HCT116 (cell line): ENCODE measurements around the gene PAN3. TPM values are rescaled to one million over a fixed set of nuclear protein-coding genes. Genes with fewer than 3 reads are reported as not detected.

ENCODE experiments used
- ATAC-seq: fragments of 200-7000 bp; cut with Tn5 transposase; 2 replicates; pipeline ENCODE4 v1.9.1; 2020; ENCODE audit warnings: mild to moderate bottlenecking, moderate library complexity
- BruUV-seq: library from RNA; stranded (reverse); fragments of 400-500 nt; replicated peaks from 2 replicates; lab custom pipeline; 2021; lab: Mats Ljungman, UMichigan
- CTCF ChIA-PET: fragments of 300-600 bp; sonication (Branson Sonifier 250); formaldehyde crosslinking; loops from one replicate; lab custom pipeline; 2021; ENCODE audit warnings: antibody characterized with exemption; lab: Charles Lee
- POLR2A ChIA-PET: fragments of 300-600, 350-600 bp; sonication (Branson Sonifier 250); formaldehyde crosslinking; loops from one replicate; lab custom pipeline; 2021; ENCODE audit warnings: antibody characterized with exemption; lab: Charles Lee
- RAD21 ChIA-PET, 2 experiments: fragments of 300-600 bp; sonication (Branson Sonifier 250); formaldehyde crosslinking; loops; one replicate each; lab custom pipeline; 2023; ENCODE audit warnings: low total read pairs in 2 of 2; ENCODE audit not compliant: uncharacterized antibody in 2 of 2, unreplicated experiment in 2 of 2, low non-redundant PET in 1 of 2; lab: Charles Lee
- DNase-seq: peaks from one replicate; pipeline ENCODE4 v3.0.0-alpha.2; 2010; ENCODE audit warnings: low read depth, low spot score
- H2AFZ ChIP-seq: fragments of 200-600 bp; shearing (Covaris generic), sonication (generic); 2 replicates; pipeline ENCODE4 v1.6.1; 2017; ENCODE audit warnings: low read depth, mixed run types, mixed read lengths, antibody characterized with exemption, low read length; ENCODE audit not compliant: poor library complexity, severe bottlenecking
- H3K27ac ChIP-seq: 2 replicates; pipeline ENCODE4 v1.5.1; 2012; ENCODE audit warnings: low read depth, low read length
- H3K27me3 ChIP-seq: fragments of 200-600 bp; sonication (generic); 2 replicates; pipeline ENCODE4 v1.6.1; 2016; ENCODE audit warnings: mixed run types, low read length, mixed read lengths; ENCODE audit not compliant: insufficient read depth
- H3K36me3 ChIP-seq, 2 experiments: fragments of 200-500 bp in 1 of 2; fragments of 200-600 bp in 1 of 2; sonication (Bioruptor generic) in 1 of 2; sonication (generic) in 1 of 2; 2 replicates each; pipeline versions ENCODE4 v1.5.1 to v1.6.1; 2014 to 2016; ENCODE audit warnings: low read length in 2 of 2, inconsistent platforms in 1 of 2, mixed read lengths in 1 of 2, mixed run types in 1 of 2; ENCODE audit not compliant: insufficient read depth in 2 of 2, control insufficient read depth in 1 of 2
- H3K4me1 ChIP-seq, 2 experiments: fragments of 200-600 bp in 1 of 2; sonication (generic) in 1 of 2; 2 replicates each; pipeline versions ENCODE4 v1.5.1 to v1.6.1; 2012 to 2017; ENCODE audit warnings: low read length in 2 of 2, inconsistent platforms in 1 of 2, mild to moderate bottlenecking in 1 of 2, mixed read lengths in 1 of 2, mixed run types in 1 of 2, moderate library complexity in 1 of 2; ENCODE audit not compliant: insufficient read depth in 2 of 2, control insufficient read depth in 1 of 2
- H3K4me2 ChIP-seq: fragments of 200-600 bp; sonication (generic); 2 replicates; pipeline ENCODE4 v1.6.1; 2017; ENCODE audit warnings: mixed run types, low read length, mixed read lengths
- H3K4me3 ChIP-seq, 2 experiments: fragments of 200-600 bp in 1 of 2; sonication (generic) in 1 of 2; replicated peaks in 1 of 2; 2 replicates each; pipeline ENCODE4 v1.5.1; 2011 to 2016; ENCODE audit warnings: low read length in 2 of 2, control low read depth in 1 of 2, low read depth in 1 of 2, mild to moderate bottlenecking in 1 of 2, mixed read lengths in 1 of 2, mixed run types in 1 of 2
- H3K79me2 ChIP-seq: fragments of 200-600 bp; sonication (generic); 2 replicates; pipeline ENCODE4 v1.6.1; 2017; ENCODE audit warnings: mild to moderate bottlenecking, mixed run types, low read length, moderate library complexity, mixed read lengths; ENCODE audit not compliant: insufficient read depth
- H3K9ac ChIP-seq: fragments of 200-600 bp; sonication (generic); 2 replicates; pipeline ENCODE4 v1.6.1; 2016; ENCODE audit warnings: low read length, mixed read lengths
- H3K9me2 ChIP-seq: fragments of 200-600 bp; sonication (generic), shearing (Covaris generic); 2 replicates; pipeline ENCODE4 v1.6.1; 2017; ENCODE audit warnings: mixed run types, mild to moderate bottlenecking, moderate library complexity; ENCODE audit not compliant: insufficient read depth
- H3K9me3 ChIP-seq, 2 experiments: fragments of 200-500 bp in 1 of 2; fragments of 200-600 bp in 1 of 2; sonication (Bioruptor generic) in 1 of 2; sonication (generic) in 1 of 2; 2 replicates each; pipeline ENCODE4 v1.6.1; 2014 to 2017; ENCODE audit warnings: low read length in 2 of 2, mixed read lengths in 2 of 2, inconsistent platforms in 1 of 2, low read depth in 1 of 2, mild to moderate bottlenecking in 1 of 2, mixed run types in 1 of 2, moderate library complexity in 1 of 2; ENCODE audit not compliant: control insufficient read depth in 1 of 2, insufficient read depth in 1 of 2
- H4K20me1 ChIP-seq: fragments of 200-600 bp; sonication (generic), shearing (Covaris generic); 2 replicates; pipeline ENCODE4 v1.6.1; 2017; ENCODE audit warnings: mixed run types, mild to moderate bottlenecking, moderate library complexity; ENCODE audit not compliant: insufficient read depth
- CBX3 ChIP-seq: IDR thresholded peaks from 2 replicates; pipeline ENCODE4 v1.6.1; 2012; ENCODE audit warnings: low read depth
- EGR1 ChIP-seq: IDR thresholded peaks from 2 replicates; pipeline ENCODE4 v1.6.1; 2012; ENCODE audit warnings: low read depth
- ELF1 ChIP-seq: IDR thresholded peaks from 2 replicates; pipeline ENCODE4 v1.6.1; 2012; ENCODE audit warnings: low read depth, borderline replicate concordance
- EZH2 ChIP-seq: fragments of 200-600 bp; sonication (generic); IDR thresholded peaks from 2 replicates; pipeline ENCODE4 v1.6.1; 2017; ENCODE audit warnings: antibody characterized with exemption, mixed run types
- JUND ChIP-seq: IDR thresholded peaks from 2 replicates; pipeline ENCODE4 v1.6.1; 2012
- POLR2A ChIP-seq: IDR thresholded peaks from 2 replicates; pipeline ENCODE4 v1.7.0; 2011; ENCODE audit warnings: borderline replicate concordance; ENCODE audit not compliant: insufficient read depth, insufficient read length; ENCODE audit errors: extremely low read depth
- RAD21 ChIP-seq: IDR thresholded peaks from 2 replicates; pipeline ENCODE4 v1.6.1; 2012; ENCODE audit warnings: low read depth, mild to moderate bottlenecking
- SP1 ChIP-seq: IDR thresholded peaks from 2 replicates; pipeline ENCODE4 v1.6.1; 2012; ENCODE audit warnings: low read depth
- SRF ChIP-seq: IDR thresholded peaks from 2 replicates; pipeline ENCODE4 v1.6.1; 2012; ENCODE audit warnings: low read depth
- TCF7L2 ChIP-seq: IDR thresholded peaks from 2 replicates; pipeline ENCODE4 v1.7.0; 2011; ENCODE audit warnings: borderline replicate concordance, inconsistent platforms; ENCODE audit not compliant: insufficient read depth, insufficient read length; ENCODE audit errors: extremely low read depth
- intact Hi-C: fragments of 100-400 bp; cut with micrococcal nuclease; formaldehyde crosslinking; loops from 2 replicates; pipeline ENCODE4 v1.10.0; 2022
- total RNA-seq: library from RNA; stranded (reverse); gene quantifications from one replicate; pipeline ENCODE4 v1.2.1, GENCODE V29; 2021; ENCODE audit not compliant: unreplicated experiment
- TF ChIP-seq, protein P1 (sequence below): IDR thresholded peaks from 2 replicates; pipeline ENCODE4 v1.6.1; 2012
- TF ChIP-seq, protein P2 (sequence below): IDR thresholded peaks from 2 replicates; pipeline ENCODE4 v1.6.1; 2012; ENCODE audit warnings: low read depth
- TF ChIP-seq, protein P3 (sequence below), 3 experiments: fragments of 200-600 bp in 1 of 3; sonication (generic) in 1 of 3; IDR thresholded peaks in 2 of 3; conservative IDR thresholded peaks in 1 of 3; 2 replicates each; pipeline ENCODE4 v1.5.1; 2012 to 2017; ENCODE audit warnings: low read depth in 2 of 3, low read length in 2 of 3, antibody characterized with exemption in 1 of 3, borderline replicate concordance in 1 of 3, control low read depth in 1 of 3, mild to moderate bottlenecking in 1 of 3, mixed read lengths in 1 of 3, mixed run types in 1 of 3, moderate library complexity in 1 of 3; ENCODE audit not compliant: insufficient read depth in 1 of 3
- TF ChIP-seq, protein P4 (sequence below): IDR thresholded peaks from 2 replicates; pipeline ENCODE4 v1.6.1; 2012
- TF ChIP-seq, protein P5 (sequence below): IDR thresholded peaks from 2 replicates; pipeline ENCODE4 v1.6.1; 2011; ENCODE audit warnings: mild to moderate bottlenecking, low read length, moderate library complexity; ENCODE audit not compliant: insufficient replicate concordance; ENCODE audit errors: extremely low read depth

Gene PAN3
- total RNA-seq, 1 experiment from 2014 or later: 30.1 TPM

DNA sequence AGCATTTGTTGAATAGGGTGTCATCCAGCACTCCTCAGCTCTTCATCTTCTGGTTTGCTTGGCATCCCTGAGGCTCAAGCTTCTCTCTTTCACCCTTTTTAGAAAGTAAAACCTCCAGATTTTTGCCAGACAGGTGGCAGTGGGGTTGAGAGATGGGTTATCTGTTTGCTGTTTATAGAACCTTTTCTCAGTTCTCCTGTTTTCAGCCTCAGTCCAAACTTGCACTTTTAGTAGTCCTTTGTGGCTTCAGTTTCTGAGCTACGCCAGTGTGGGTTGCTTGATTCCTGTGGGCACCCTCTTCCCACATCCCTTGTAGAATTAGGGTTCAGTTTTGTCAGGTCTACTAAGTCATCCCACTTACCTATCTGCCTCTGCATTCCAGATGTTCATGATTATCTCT is 147.9 kb downstream of the PAN3 start:
- POLR2A ChIA-PET: no interaction called here
- no peaks in the 10 kb centered on the region for H4K20me1 ChIP-seq
- intact Hi-C loops: no loop called here

More for the DNA sequence above, 147.9 kb downstream of the PAN3 start:
- Histone ChIP-seq H3K4me1 (no peaks in the 10 kb centered on the region), H3K9ac (no peak overlapping the region), H3K4me3 (no peak overlapping the region), H2AFZ (no peak overlapping the region), H3K9me2 (no peaks in the 10 kb centered on the region), H3K36me3 (peaks cover 2 to 9% of the 10 kb centered on the region in 2 experiments; a peak in 3 of 4 replicates), H3K9me3 (no peaks in the 10 kb centered on the region), H3K79me2 (no peaks in the 10 kb centered on the region), H3K27ac (no peak overlapping the region), H3K27me3 (no peaks in the 10 kb centered on the region), H3K4me2 (no peak overlapping the region)
- TF ChIP-seq EGR1: no peak
- TF ChIP-seq EZH2: no peak
- TF ChIP-seq POLR2A: no peak
- no peak for TF ChIP-seq ELF1
- TF ChIP-seq, protein P1, sequence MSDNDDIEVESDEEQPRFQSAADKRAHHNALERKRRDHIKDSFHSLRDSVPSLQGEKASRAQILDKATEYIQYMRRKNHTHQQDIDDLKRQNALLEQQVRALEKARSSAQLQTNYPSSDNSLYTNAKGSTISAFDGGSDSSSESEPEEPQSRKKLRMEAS: no peak
- TF ChIP-seq, protein P2, sequence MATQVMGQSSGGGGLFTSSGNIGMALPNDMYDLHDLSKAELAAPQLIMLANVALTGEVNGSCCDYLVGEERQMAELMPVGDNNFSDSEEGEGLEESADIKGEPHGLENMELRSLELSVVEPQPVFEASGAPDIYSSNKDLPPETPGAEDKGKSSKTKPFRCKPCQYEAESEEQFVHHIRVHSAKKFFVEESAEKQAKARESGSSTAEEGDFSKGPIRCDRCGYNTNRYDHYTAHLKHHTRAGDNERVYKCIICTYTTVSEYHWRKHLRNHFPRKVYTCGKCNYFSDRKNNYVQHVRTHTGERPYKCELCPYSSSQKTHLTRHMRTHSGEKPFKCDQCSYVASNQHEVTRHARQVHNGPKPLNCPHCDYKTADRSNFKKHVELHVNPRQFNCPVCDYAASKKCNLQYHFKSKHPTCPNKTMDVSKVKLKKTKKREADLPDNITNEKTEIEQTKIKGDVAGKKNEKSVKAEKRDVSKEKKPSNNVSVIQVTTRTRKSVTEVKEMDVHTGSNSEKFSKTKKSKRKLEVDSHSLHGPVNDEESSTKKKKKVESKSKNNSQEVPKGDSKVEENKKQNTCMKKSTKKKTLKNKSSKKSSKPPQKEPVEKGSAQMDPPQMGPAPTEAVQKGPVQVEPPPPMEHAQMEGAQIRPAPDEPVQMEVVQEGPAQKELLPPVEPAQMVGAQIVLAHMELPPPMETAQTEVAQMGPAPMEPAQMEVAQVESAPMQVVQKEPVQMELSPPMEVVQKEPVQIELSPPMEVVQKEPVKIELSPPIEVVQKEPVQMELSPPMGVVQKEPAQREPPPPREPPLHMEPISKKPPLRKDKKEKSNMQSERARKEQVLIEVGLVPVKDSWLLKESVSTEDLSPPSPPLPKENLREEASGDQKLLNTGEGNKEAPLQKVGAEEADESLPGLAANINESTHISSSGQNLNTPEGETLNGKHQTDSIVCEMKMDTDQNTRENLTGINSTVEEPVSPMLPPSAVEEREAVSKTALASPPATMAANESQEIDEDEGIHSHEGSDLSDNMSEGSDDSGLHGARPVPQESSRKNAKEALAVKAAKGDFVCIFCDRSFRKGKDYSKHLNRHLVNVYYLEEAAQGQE: no peak
- no peak for TF ChIP-seq SRF
- TF ChIP-seq RAD21: no peak
- TF ChIP-seq TCF7L2: no peak
- no peak for TF ChIP-seq SP1
- TF ChIP-seq, protein P3, sequence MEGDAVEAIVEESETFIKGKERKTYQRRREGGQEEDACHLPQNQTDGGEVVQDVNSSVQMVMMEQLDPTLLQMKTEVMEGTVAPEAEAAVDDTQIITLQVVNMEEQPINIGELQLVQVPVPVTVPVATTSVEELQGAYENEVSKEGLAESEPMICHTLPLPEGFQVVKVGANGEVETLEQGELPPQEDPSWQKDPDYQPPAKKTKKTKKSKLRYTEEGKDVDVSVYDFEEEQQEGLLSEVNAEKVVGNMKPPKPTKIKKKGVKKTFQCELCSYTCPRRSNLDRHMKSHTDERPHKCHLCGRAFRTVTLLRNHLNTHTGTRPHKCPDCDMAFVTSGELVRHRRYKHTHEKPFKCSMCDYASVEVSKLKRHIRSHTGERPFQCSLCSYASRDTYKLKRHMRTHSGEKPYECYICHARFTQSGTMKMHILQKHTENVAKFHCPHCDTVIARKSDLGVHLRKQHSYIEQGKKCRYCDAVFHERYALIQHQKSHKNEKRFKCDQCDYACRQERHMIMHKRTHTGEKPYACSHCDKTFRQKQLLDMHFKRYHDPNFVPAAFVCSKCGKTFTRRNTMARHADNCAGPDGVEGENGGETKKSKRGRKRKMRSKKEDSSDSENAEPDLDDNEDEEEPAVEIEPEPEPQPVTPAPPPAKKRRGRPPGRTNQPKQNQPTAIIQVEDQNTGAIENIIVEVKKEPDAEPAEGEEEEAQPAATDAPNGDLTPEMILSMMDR (IDR thresholded peaks at IDR 0.05 in 2 of 3, conservative IDR thresholded peaks at IDR 0.05 in 1 of 3; ENCODE audit: borderline replicate concordance in 1 of 3, insufficient read depth in 1 of 3, low read depth in 2 of 3, low read length in 2 of 3): no peak
- TF ChIP-seq, protein P4, sequence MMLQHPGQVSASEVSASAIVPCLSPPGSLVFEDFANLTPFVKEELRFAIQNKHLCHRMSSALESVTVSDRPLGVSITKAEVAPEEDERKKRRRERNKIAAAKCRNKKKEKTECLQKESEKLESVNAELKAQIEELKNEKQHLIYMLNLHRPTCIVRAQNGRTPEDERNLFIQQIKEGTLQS: no peak
- TF ChIP-seq CBX3: no peak
- TF ChIP-seq, protein P5, sequence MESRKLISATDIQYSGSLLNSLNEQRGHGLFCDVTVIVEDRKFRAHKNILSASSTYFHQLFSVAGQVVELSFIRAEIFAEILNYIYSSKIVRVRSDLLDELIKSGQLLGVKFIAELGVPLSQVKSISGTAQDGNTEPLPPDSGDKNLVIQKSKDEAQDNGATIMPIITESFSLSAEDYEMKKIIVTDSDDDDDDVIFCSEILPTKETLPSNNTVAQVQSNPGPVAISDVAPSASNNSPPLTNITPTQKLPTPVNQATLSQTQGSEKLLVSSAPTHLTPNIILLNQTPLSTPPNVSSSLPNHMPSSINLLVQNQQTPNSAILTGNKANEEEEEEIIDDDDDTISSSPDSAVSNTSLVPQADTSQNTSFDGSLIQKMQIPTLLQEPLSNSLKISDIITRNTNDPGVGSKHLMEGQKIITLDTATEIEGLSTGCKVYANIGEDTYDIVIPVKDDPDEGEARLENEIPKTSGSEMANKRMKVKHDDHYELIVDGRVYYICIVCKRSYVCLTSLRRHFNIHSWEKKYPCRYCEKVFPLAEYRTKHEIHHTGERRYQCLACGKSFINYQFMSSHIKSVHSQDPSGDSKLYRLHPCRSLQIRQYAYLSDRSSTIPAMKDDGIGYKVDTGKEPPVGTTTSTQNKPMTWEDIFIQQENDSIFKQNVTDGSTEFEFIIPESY: no peak
- TF ChIP-seq JUND: no peak
- ATAC-seq (no peak), DNase-seq (no peak)
- no TSS peak for BruUV-seq
- RAD21 ChIA-PET: no interaction called here
- CTCF ChIA-PET: no interaction called here
